GM03348 (cell line): Measurements from ENCODE around the gene IQSEC3.
"Not testable (repeated sequence)": the region's sequence is repeated elsewhere in the genome, so short reads cannot be mapped to it uniquely, and the experiment has no call there.

Experiments
- DNase-seq: peaks from one replicate; pipeline ENCODE4 v3.0.0; 2012; ENCODE audit warnings: low spot score

Gene IQSEC3

DNA sequence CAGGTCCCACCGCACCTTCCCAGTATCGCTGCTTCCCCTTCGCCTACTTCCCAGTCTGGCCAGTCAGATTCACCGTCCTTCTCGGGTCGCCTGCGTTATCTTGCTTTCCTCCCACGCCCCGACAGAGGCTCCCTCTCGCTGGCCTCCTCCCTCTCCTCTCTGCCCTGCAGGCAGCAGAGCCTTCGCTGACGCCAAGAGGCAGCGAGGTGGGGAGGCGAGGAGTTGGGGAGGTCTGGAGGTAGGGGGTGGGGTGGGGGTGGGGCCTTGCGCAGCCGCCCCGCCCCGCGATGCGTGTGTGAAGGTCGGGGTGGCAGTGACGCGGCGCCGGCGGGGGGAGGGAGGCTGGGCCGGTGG, at the start of gene IQSEC3:
IQSEC3 (plus strand) TSS at position 340 of the 354 bp plus-strand sequence. CDS start 116 bp downstream, outside the sequence.
- DNase-seq, result not testable (repeated sequence)

DNA sequence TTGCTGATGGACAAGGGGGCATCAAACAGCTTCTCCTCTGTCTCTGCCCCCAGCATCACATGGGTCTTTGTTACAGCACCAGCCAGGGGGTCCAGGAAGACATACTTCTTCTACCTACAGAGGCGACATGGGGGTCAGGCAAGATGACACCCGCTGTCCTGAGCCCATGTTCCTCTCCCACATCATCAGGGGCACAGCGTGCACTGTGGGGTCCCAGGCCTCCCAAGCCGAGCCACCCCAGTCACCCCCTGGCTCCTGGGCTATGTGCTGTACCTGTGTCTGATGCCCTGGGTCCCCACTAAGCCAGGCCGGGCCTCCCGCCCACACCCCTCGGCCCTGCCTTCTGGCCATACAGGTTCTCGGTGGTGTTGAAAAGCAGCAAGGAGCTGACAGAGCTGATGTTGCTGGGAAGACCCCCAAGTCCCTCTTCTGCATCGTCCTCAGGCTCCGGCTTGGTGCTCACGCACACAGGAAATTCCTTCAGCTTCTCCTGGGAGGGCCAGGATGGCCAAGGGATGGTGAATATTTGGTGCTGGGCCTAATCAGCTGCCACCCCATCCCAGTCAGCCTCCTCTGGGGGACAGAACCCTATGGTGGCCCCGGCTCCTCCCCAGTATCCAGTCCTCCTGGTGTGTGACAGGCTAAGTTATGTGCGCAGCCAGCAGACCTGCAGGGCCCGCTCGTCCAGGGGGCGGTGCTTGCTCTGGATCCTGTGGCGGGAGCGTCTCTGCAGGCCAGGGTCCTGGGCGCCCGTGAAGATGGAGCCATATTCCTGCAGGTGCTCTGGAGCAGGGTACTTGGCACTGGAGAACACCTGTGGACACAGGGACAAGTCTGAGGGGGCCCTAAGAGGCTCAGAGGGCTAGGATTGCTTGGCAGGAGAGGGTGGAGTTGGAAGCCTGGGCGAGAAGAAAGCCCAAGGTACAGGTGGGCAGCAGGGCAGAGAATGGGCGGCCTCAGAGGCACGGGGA, 48.9 kb upstream of the IQSEC3 start:
- DNase-seq, result not testable (repeated sequence)

GRCh38 chr12:18821-19567, 47.6 kb upstream of the IQSEC3 start:
- not testable (repeated sequence) for DNase-seq

DNA sequence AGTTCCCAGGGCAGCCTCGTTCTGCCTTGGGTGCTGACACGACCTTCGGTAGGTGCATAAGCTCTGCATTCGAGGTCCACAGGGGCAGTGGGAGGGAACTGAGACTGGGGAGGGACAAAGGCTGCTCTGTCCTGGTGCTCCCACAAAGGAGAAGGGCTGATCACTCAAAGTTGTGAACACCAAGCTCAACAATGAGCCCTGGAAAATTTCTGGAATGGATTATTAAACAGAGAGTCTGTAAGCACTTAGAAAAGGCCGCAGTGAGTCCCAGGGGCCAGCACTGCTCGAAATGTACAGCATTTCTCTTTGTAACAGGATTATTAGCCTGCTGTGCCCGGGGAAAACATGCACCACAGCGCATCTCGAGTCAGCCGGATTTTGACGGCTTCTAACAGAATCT, 46.7 kb upstream of the IQSEC3 start:
- not testable (repeated sequence) for DNase-seq

DNA sequence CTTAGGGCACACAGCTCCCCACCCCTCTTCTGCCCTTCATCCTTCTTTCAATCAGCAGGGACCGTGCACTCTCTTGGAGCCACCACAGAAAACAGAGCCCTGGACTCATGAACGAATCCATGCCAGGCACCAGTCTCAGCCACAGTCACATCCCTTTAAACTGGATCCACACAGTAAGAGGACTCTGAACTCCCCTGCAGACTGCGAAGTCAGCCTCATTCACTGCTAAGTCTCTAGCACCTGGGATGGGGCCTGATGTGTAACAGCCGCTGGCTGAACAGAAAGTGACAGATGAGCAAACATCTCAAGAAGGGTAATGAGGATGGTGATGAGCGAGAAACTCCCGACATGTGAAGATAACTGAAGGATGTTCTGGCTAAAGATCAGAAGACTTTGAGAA, 45.8 kb upstream of the IQSEC3 start:
- DNase-seq, result peak; percentile 6

GRCh38 chr12:21301-22189, 45.0 kb upstream of the IQSEC3 start:
- peak; percentile 7 for DNase-seq

GRCh38 chr12:22190-22529, 44.4 kb upstream of the IQSEC3 start:
- DNase-seq, result no peak

DNA sequence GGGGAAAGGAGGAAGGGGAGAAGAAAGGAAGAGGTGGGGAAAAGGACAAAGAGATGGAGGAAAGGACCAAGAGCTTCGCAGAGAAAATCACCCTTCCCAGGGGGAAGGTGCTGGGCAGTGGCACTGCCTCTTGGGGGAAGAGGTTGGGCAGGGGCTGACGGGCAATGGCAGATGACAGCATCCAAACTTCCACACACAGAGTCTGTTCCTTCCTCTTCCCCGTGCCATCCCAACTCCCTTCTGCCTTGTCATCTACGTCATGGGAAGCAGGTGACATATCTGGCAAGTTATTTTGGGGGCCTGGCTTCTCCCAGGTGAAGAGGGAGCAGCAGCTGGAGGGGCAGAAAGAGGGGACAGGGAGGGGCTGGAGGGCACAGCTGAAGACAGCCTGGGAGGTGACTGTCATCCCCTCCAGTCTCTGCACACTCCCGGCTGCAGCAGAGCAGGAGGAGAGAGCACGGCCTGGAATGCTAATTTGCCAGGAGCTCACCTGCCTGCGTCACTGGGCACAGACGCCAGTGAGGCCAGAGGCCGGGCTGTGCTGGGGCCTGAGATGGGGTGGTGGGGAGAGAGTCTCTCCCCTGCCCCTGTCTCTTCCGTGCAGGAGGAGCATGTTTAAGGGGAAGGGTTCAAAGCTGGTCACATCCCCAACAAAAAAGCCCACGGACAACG, 43.9 kb upstream of the IQSEC3 start:
- DNase-seq, result peak; percentile 11

GRCh38 chr12:27904-28303, 38.7 kb upstream of the IQSEC3 start:
- not testable (repeated sequence) for DNase-seq

DNA sequence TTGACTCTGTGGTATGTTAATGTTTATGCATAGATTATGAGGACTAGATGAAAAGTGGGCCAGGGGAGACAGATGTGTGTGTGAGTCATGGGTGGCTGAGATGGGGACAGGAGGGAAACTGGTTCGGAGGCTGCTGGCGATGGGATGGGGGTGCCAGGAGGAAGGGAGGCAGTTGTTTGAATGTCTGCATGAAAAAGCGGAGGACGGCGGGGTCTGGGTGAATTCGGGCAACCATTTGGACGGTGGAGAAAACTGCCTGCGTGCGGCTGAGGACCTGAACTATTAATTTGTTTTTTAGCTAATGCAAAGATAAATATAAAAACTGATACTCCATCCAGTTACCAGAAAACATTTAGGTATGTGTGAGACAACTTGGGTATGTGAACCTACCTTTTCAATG, 27.8 kb upstream of the IQSEC3 start:
- not testable (repeated sequence) for DNase-seq

DNA sequence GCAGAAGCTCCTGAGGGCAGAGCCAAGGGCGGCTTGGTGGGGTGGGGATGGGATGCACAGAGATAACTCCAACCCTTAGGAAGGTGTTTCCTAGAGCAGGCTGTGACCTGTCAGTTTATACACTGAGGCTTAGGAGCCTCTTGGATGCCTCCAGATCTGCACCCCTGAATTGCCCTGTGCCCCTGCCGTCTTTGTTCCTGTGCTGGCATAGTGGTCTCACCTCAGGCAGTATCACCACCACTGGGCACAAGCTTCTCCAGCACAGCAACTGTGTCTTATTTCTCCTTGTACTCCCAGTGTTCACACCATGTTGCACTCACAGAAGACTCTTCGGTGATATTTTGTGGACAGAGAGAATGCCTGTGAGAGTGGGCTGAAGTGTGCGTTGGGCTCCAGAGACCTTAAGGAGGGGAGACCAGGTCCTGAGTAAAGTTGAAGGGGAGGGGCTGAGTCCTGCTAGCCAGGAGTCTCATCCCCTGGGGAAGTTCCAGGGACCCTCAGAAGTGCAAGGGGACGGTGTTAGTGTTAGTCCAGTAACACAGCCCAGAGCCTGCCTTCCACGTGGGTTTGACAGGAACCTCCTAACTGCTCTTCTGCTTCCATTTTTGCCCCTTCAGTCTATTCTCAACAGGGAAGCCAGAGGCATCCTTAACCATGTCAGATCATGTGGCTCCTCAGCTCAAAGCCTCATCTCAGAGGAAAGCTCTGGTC, 26.9 kb upstream of the IQSEC3 start:
- not testable (repeated sequence) for DNase-seq

DNA sequence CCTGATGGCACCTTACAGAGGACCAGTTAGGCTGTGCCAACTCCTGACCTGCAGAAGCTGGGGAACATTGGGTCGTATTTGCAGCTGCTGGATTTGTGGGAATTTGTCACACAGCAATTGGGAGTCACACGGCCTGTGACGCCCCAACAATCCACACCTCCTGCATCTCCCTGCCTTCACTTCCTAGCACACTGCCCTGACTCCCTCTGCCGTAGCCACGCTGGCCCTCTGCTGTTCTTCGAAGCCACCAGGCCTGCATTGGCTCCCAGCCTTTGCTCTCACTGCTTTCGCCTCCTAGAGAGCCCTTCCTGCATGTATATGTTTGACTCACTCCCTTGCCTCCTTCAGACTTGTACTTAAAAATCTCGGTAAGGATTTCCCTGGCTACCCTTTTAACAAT, 22.2 kb upstream of the IQSEC3 start:
- DNase-seq, result not testable (repeated sequence)

- not testable (repeated sequence) for DNase-seq
Observed at GRCh38 chr12:45235-45990, 21.2 kb upstream of the IQSEC3 start.

GRCh38 chr12:45991-46358, 20.6 kb upstream of the IQSEC3 start:
- DNase-seq, result not testable (repeated sequence)

DNA sequence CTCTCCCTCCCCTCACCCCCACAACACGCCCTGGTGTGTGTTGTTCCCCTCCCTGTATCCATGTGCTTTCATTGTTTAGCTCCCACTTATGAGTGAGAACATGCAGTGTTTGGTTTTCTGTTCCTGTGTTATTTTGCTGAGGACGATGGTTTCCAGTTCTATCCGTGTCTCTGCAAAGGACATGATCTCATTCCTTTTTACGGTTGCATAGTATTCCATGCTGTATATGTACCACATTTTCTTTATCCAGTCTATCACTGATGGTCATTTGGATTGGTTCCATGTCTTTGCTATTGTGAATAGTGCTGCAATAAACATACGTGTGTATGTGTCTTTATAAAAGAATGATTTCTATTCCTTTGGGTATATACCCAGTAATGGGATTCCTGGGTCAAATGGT, 20.0 kb upstream of the IQSEC3 start:
- DNase-seq, result not testable (repeated sequence)

GRCh38 chr12:47699-48226, 18.8 kb upstream of the IQSEC3 start:
- not testable (repeated sequence) for DNase-seq

DNA sequence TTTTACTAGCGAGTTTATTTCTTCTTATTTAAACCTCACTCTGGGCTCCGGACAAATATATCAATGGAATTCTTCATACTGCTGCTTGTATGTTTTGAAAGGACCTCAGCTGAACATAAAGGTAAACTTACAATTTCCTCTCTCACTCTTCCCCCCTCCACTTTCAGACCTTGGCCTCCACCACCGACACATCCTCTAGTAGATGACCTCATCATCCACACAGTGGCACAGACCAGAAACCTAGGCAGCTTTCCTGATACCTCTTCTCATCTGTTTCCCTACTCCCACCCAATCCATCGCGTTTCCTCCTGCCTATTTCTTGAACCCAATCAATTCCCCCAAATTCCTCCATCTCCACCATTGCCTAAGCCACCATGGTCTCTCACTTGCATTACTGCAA, 17.4 kb upstream of the IQSEC3 start:
- not testable (repeated sequence) for DNase-seq

DNA sequence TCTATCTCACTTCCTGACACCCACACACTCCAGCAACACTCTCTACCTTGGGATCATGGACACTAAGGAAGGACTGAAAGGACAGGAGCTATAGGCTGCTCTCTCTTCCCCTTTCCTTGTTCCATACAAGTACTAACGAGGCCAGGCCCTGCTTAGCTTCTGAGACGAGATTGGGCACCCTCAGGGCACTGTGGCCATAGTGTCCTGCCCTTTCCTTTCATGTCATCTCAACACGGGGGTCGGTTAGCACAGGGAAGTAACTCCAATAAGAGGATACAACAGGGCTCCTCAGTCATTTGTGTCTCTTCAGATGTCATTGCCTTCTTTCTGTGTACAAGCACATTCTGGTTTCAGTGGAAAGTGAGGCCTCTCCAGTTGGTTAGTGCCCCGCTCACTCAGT, 15.5 kb upstream of the IQSEC3 start:
- DNase-seq, result not testable (repeated sequence)

DNA sequence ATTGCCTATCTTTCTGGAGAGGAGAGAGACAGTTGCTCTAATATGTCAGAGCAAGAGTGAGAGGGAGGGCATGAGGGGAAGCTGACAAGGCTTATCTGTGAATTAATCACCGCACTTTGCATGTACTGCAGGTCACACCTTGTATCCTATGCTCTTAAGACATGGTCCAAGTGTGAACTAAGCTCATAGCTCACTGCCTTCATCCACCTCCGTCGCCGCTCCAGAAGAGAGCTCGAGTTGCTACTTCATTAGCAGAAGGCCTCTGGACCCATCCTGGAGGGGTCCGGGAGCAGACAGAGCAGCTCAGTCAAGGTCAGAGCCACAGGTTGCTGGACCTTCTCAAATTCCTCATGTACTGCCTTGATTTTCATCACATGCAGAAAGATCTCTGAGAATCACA, 14.6 kb upstream of the IQSEC3 start:
- DNase-seq, result not testable (repeated sequence)
